Liver (tissue), 3 donors: Measurements from ENCODE around the gene TMEM222.

Source experiments
- ATF3 ChIP-seq: IDR thresholded peaks from 2 replicates; pipeline ENCODE4 v1.6.1; 2016; ENCODE audit warnings: antibody characterized with exemption
- CTCF ChIP-seq: fragments of 150-350 bp; IDR thresholded peaks from 2 replicates; pipeline ENCODE4 v1.5.1; 2017; ENCODE audit warnings: improper control_type of control experiment, low read depth, low read length; ENCODE audit not compliant: missing input control
- FOXA2 ChIP-seq: IDR thresholded peaks from 2 replicates; pipeline ENCODE4 v1.6.1; 2016; ENCODE audit warnings: antibody characterized with exemption
- RXRA ChIP-seq, 2 donors: IDR thresholded peaks; 2 replicates each; pipeline ENCODE4 v1.6.1; 2017 to 2018; ENCODE audit warnings: antibody characterized with exemption in 2 of 2, mild to moderate bottlenecking in 1 of 2
- YY1 ChIP-seq: IDR thresholded peaks from 2 replicates; pipeline ENCODE4 v1.6.1; 2016; ENCODE audit warnings: antibody characterized with exemption, mild to moderate bottlenecking
- donor health status: healthy.
- donor health status: healthy.

- TF ChIP-seq RXRA (IDR thresholded peaks at IDR 0.05) (no peak), CTCF (no peak), FOXA2 (no peak), ATF3 (no peak), YY1 (no peak)
Observed at GRCh38 chr1:27303509-27303908, 18.5 kb upstream of the TMEM222 start.
